Endothelial cell (in vitro differentiated cells): Measurements from ENCODE around the gene IL5. TPM values are rescaled to one million over a fixed set of nuclear protein-coding genes. Genes with fewer than 3 reads are reported as not detected.
"Not testable (repeated sequence)": the region's sequence is repeated elsewhere in the genome, so short reads cannot be mapped to it uniquely, and the experiment has no call there.

Source experiments
- DNase-seq: peaks from one replicate; pipeline ENCODE4 v3.0.0; 2021; ENCODE audit warnings: low spot score
- H3K27ac Mint-ChIP-seq: one replicate; pipeline ENCODE4 v1.8.0; 2021; ENCODE audit warnings: mixed read lengths, inconsistent platforms; ENCODE audit not compliant: unreplicated experiment
- H3K27me3 Mint-ChIP-seq: one replicate; pipeline ENCODE4 v1.8.0; 2021; ENCODE audit warnings: mild to moderate bottlenecking, moderate library complexity, mixed read lengths, inconsistent platforms; ENCODE audit not compliant: unreplicated experiment
- H3K36me3 Mint-ChIP-seq: one replicate; pipeline ENCODE4 v1.8.0; 2021; ENCODE audit warnings: mild to moderate bottlenecking, low read depth, mixed read lengths, inconsistent platforms; ENCODE audit not compliant: unreplicated experiment
- H3K4me1 Mint-ChIP-seq: one replicate; pipeline ENCODE4 v1.8.0; 2021; ENCODE audit warnings: mild to moderate bottlenecking, mixed read lengths, inconsistent platforms; ENCODE audit not compliant: unreplicated experiment
- H3K4me3 Mint-ChIP-seq: one replicate; pipeline ENCODE4 v1.8.0; 2021; ENCODE audit warnings: mild to moderate bottlenecking, mixed read lengths, inconsistent platforms; ENCODE audit not compliant: unreplicated experiment
- H3K9me3 Mint-ChIP-seq: one replicate; pipeline ENCODE4 v1.8.0; 2021; ENCODE audit warnings: mixed read lengths, inconsistent platforms; ENCODE audit not compliant: unreplicated experiment
- CTCF ChIP-seq: fragments of 200-600 bp; sonication (generic); IDR thresholded peaks from one replicate; pipeline ENCODE4 v1.5.0; 2021; ENCODE audit warnings: antibody characterized with exemption; ENCODE audit not compliant: unreplicated experiment
- long read RNA-seq: library from polyadenylated mRNA; unstranded; transcript quantifications from one replicate; pipeline ENCODE4 v2.0.0, GENCODE V29; 2020; ENCODE audit not compliant: unreplicated experiment
- total RNA-seq: library from RNA; stranded (reverse); fragmentation: NEBNext Ultra II Directional; extraction: Animal tissue kit (Norgen Biotek cat#: 25700); gene quantifications from one replicate; pipeline ENCODE4 v1.2.1, GENCODE V29; 2021; ENCODE audit not compliant: unreplicated experiment

The IL5 gene
- total RNA-seq, result not detected
- long read RNA-seq, result 0 reads

GRCh38 chr5:132543472-132544201, at the start of gene IL5:
TSS of gene IL5 (minus strand) at chr5:132543522. CDS start at chr5:132543478, 44 bp downstream.
- H3K9me3 Mint-ChIP-seq, result no peaks in the 10 kb centered on the region
- no peak within 1 kb of the TSS for H3K4me3 Mint-ChIP-seq
- peaks cover 4% of the 10 kb centered on the region for H3K27me3 Mint-ChIP-seq
- no peaks in the 10 kb centered on the region for H3K36me3 Mint-ChIP-seq
- DNase-seq, result no peak
- H3K4me1 Mint-ChIP-seq, result peaks cover 14% of the 10 kb centered on the region
- TF ChIP-seq CTCF, result no peak
- no peak within 1 kb of the TSS for H3K27ac Mint-ChIP-seq

DNA sequence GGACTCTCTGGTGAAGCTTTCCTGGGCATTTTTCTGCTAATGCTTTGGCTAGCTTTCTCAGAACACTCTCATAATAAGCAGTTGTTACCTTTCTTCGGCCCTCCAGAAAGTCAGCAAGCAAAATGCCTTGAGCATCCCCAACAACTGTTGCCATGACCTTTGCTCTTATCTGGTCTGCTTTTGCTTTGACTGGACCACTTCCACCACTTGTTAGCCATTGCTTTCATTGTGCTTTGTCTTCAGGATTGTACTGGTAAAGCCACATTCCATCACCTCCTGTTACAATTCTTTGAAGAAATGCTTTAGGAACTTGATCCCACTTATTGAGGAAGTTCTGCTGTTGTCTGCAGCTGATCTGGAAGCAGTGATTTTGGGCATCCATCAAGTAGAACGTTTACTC, 49.2 kb upstream of the IL5 start:
- H3K4me1 Mint-ChIP-seq, result peaks cover 10% of the 10 kb centered on the region
- H3K36me3 Mint-ChIP-seq, result no peaks in the 10 kb centered on the region
- H3K9me3 Mint-ChIP-seq, result no peaks in the 10 kb centered on the region
- H3K27ac Mint-ChIP-seq, result no peak overlapping the region
- H3K27me3 Mint-ChIP-seq, result peaks cover 2% of the 10 kb centered on the region
- no peak for TF ChIP-seq CTCF
- H3K4me3 Mint-ChIP-seq, result no peak overlapping the region
- DNase-seq, result no peak

- DNase-seq, result no peak
- no peak overlapping the region for H3K4me3 Mint-ChIP-seq
- no peak overlapping the region for H3K27ac Mint-ChIP-seq
- peaks cover 2% of the 10 kb centered on the region for H3K27me3 Mint-ChIP-seq
- H3K9me3 Mint-ChIP-seq, result no peaks in the 10 kb centered on the region
- no peak for TF ChIP-seq CTCF
- H3K36me3 Mint-ChIP-seq, result no peaks in the 10 kb centered on the region
- peaks cover 10% of the 10 kb centered on the region for H3K4me1 Mint-ChIP-seq
Measured at GRCh38 chr5:132591145-132591544, 47.8 kb upstream of the IL5 start.

DNA sequence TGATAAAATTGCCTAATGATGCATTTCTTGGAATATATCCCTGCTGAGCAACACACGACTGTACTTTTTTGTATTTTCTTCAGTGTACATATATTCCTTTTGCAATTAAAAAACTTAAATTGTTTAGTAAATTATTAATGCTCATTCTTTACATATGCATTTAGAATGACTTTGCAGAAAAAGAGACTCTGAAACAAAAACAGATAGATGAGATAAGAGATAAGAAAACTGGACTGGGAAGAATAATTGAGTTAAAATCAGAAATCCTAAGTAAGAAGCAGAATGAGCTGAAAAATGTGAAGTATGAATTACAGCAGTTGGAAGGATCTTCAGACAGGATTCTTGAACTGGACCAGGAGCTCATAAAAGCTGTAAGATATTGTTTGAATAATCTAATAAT, 46.1 kb upstream of the IL5 start:
- TF ChIP-seq CTCF, result no peak
- H3K27me3 Mint-ChIP-seq, result peaks cover 2% of the 10 kb centered on the region
- no peaks in the 10 kb centered on the region for H3K9me3 Mint-ChIP-seq
- peaks cover 10% of the 10 kb centered on the region for H3K4me1 Mint-ChIP-seq
- DNase-seq, result no peak
- no peak overlapping the region for H3K27ac Mint-ChIP-seq
- no peaks in the 10 kb centered on the region for H3K36me3 Mint-ChIP-seq
- H3K4me3 Mint-ChIP-seq, result no peak overlapping the region

DNA sequence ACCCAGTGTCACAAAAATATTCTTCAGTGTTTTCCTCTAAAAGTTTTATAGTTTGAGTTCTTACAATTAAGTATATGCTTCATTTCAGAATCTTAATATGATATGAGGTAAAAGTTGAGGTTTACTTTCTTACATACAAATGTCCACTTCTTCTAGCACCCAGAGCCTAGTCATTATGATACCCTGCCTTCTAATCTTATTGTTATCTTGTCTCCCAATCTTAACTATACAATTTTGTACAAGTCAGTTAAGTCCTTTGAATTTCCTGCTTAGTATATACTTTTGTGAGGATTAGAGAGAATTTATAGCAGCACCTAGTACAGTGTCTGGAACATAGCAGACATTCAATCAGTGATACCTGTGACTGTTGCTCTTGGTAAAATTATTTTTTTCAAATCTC, 42.7 kb upstream of the IL5 start:
- no peaks in the 10 kb centered on the region for H3K27me3 Mint-ChIP-seq
- no peak for TF ChIP-seq CTCF
- no peaks in the 10 kb centered on the region for H3K4me1 Mint-ChIP-seq
- no peak overlapping the region for H3K27ac Mint-ChIP-seq
- no peaks in the 10 kb centered on the region for H3K9me3 Mint-ChIP-seq
- H3K36me3 Mint-ChIP-seq, result no peaks in the 10 kb centered on the region
- DNase-seq, result no peak
- H3K4me3 Mint-ChIP-seq, result no peak overlapping the region

- H3K27me3 Mint-ChIP-seq, result not testable (repeated sequence)
Measured at GRCh38 chr5:132584560-132584959, 41.2 kb upstream of the IL5 start.

More at GRCh38 chr5:132584560-132584959, 41.2 kb upstream of the IL5 start:
- not testable (repeated sequence) for H3K36me3 Mint-ChIP-seq, H3K27ac Mint-ChIP-seq, H3K9me3 Mint-ChIP-seq, H3K4me1 Mint-ChIP-seq, H3K4me3 Mint-ChIP-seq, DNase-seq
